HG02610 (cell line): ENCODE data around the gene C2CD2.
"Not testable (repeated sequence)": the region's sequence is repeated elsewhere in the genome, so short reads cannot be mapped to it uniquely, and the experiment has no call there.

Experiments used
- ATAC-seq: cut with Tn5 transposase; IDR thresholded peaks from one replicate; pipeline ENCODE4 v1.9.1; 2021; ENCODE audit warnings: mild to moderate bottlenecking, moderate library complexity; ENCODE audit not compliant: unreplicated experiment

Gene C2CD2

GRCh38 chr21:41953831-41954653, at the start of gene C2CD2:
Gene C2CD2 (minus strand): TSS chr21:41954018. CDS start chr21:41953648, 370 bp downstream.
- ATAC-seq = peak; percentile 33

- no peak for ATAC-seq
Measured at GRCh38 chr21:42003051-42003461, 49.2 kb upstream of the C2CD2 start.

GRCh38 chr21:42002421-42002958, 48.7 kb upstream of the C2CD2 start:
- peak; percentile 83 for ATAC-seq

GRCh38 chr21:42001781-42002180, 48.0 kb upstream of the C2CD2 start:
- no peak for ATAC-seq

GRCh38 chr21:42000908-42001307, 47.1 kb upstream of the C2CD2 start:
- ATAC-seq = no peak

- ATAC-seq = no peak
Measured at GRCh38 chr21:41997657-41998056, 43.8 kb upstream of the C2CD2 start.

GRCh38 chr21:41995577-41995976, 41.8 kb upstream of the C2CD2 start:
- ATAC-seq = no peak

GRCh38 chr21:41994613-41995012, 40.8 kb upstream of the C2CD2 start:
- not testable (repeated sequence) for ATAC-seq

GRCh38 chr21:41993744-41994143, 39.9 kb upstream of the C2CD2 start:
- no peak for ATAC-seq

GRCh38 chr21:41992576-41992975, 38.8 kb upstream of the C2CD2 start:
- no peak for ATAC-seq

- no peak for ATAC-seq
Measured at GRCh38 chr21:41991659-41992058, 37.8 kb upstream of the C2CD2 start.

- ATAC-seq = no peak
Measured at GRCh38 chr21:41989698-41990097, 35.9 kb upstream of the C2CD2 start.

- no peak for ATAC-seq
Measured at GRCh38 chr21:41987310-41987709, 33.5 kb upstream of the C2CD2 start.

GRCh38 chr21:41985662-41986416, 32.0 kb upstream of the C2CD2 start:
- no peak for ATAC-seq

- ATAC-seq = no peak
Measured at GRCh38 chr21:41983229-41983628, 29.4 kb upstream of the C2CD2 start.

- ATAC-seq = no peak
Measured at GRCh38 chr21:41980561-41980960, 26.7 kb upstream of the C2CD2 start.

GRCh38 chr21:41979751-41980369, 26.0 kb upstream of the C2CD2 start:
- ATAC-seq = no peak

GRCh38 chr21:41979335-41979734, 25.5 kb upstream of the C2CD2 start:
- no peak for ATAC-seq

GRCh38 chr21:41977034-41977950, 23.5 kb upstream of the C2CD2 start:
- ATAC-seq = no peak

- ATAC-seq = no peak
Measured at GRCh38 chr21:41976611-41977010, 22.8 kb upstream of the C2CD2 start.
